ENCODE measurements around the gene SNTA1. TPM values are rescaled to one million over a fixed set of nuclear protein-coding genes. Genes with fewer than 3 reads are reported as not detected.

The SNTA1 gene
- 27.1 and 31.1 TPM in 2 replicates for total RNA-seq

DNA sequence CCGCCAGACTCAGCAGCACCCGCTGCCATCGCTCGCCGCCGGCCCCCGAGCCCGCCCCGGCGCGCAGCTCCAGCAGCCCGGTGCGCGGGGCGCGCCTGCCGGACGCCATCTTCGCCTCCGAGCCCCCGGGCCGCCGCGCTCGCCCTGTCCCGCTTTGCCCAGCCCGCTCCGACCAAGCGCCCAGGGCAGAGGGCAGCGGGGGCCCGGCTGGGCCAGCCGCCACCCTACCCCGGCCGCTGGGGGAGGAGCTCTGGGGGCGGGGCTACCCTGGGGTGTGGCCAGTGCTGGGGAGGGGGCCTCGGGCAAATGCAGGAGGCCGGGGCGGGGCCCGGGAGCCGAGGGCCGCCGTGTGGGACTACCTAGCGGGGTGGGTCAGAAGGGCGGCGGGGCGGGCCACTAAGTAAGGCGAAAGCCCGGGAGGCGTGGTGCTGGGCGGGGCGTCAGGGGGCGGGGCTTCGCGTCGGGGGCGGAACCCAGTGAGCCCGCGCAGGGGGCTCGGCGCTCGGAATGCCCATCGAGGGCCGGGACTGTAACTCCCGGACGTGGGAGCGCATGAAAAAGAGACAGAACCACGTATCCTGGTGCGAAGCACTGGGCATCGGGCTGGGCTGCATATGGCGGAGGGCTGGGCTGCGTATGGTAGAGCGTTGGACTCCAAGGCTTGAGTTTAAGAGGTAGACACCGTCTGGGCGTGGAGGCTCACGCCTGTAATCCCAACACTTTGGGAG lies at the start of gene SNTA1:
Gene SNTA1, minus strand, starts transcription at position 252 of the 728 bp plus-strand sequence. Its CDS starts 143 bp downstream, at position 109.

DNA sequence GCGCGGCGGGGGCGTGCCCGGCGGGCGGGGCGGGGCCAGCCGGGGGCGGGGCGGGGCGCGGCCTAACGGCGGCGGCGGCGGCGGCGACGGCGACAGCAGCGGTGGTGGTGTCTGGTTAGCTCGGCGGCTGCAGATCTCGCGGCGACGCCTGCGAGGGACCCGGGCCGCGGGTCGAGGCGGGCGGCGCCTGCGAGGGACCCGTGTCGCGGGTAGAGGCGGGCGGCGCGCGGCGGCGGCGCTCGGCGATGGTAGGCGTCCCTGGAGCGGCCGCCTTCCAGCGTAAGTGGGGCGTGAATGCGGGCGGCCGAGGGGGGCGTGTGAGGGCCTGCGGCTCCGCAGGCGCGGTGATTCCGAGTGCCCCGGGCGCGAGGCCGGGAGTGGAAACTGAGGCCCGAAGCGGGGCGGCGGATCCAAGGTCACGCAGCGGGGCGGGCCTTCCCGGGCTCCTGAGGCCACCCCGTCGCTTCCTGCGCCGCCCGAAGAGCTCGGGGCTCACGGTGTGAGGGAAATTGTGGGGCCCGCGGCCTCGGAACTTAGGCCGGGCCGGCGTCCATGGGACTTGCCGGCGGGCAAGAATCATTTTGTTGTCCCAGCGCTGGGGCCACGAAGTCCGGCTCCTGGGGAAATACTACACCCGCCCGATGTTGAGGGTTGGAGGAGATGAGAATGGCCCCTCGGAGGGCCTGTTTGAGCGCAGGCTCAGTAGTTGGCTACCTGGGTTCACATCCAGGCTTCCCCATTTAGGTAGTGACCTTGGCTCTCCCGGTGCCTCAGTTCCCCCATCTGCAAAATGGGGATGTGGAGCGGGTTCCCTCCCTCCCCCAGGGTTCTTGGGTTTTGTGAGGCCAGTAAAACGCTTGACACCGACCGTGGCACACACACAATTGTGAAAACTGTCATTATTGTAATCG lies 46.7 kb upstream of the SNTA1 start, which contains the start of gene CBFA2T2:
Gene CBFA2T2, plus strand, starts transcription at position 74 of the 911 bp plus-strand sequence. Its CDS starts 172 bp downstream, at position 246.

DNA sequence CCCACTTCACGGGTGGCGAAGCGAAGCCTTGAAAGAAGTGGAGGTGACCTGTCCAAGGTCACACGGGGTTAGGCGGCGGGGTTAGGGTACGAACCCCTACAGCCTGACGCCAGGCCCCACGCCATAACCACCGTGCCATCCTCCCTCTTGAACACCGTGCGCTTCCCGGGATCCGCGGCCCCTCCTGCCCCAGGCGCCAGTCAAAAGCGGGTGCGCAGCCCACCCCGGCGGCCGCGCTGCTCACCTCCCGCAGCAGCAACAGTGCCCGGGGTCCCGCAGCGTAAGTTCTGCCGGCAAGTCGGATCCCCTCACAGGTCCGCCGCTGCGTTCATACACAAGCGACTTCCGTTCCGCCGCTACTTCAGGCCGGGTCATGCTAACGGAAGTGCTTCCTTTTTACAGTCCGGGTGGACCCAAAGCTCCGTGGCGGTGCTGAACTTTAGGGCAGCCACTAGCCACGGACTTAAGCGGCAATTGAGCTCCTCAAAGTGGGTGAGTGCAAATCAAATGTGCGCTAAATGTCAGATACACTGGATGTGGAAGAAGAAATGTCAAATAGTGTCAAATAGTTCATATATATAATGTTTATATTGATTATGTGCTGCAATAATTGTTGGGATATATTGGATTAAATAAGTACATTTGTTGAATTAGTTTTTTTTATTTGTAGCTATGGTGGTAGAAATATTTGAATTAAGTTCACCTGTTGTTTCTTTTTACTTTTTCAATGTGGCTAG lies 42.2 kb downstream of the SNTA1 start, which contains the start of gene CDK5RAP1:
Gene CDK5RAP1, minus strand, starts transcription at position 336 of the 737 bp plus-strand sequence. CDS start 4,455 bp downstream, outside the sequence.

Other genes with a start within 250 kb of the SNTA1 start
- gene BPIFA3, start 226.4 kb downstream of the SNTA1 start, total RNA-seq = not detected in 2 replicates
- not detected in 2 replicates for gene BPIFA1, start 207.8 kb downstream of the SNTA1 start, total RNA-seq
- 0.07 TPM in 1 of 2 replicates, not detected in the other for gene BPIFB1, start 160.5 kb downstream of the SNTA1 start, total RNA-seq
- gene CDK5RAP1, start 42.2 kb downstream of the SNTA1 start, total RNA-seq = 15.4 and 16.4 TPM in 2 replicates
- gene CBFA2T2, start 46.3 kb upstream of the SNTA1 start, total RNA-seq = 7.4 and 8.2 TPM in 2 replicates
- gene C20orf144, start 218.6 kb upstream of the SNTA1 start, total RNA-seq = 0.03 TPM in 1 of 2 replicates, not detected in the other
- 2.3 and 3.5 TPM in 2 replicates for gene ACTL10, start 223.2 kb upstream of the SNTA1 start, total RNA-seq
- 16.0 and 28.8 TPM in 2 replicates for gene NECAB3, start 230.7 kb upstream of the SNTA1 start, total RNA-seq
- gene E2F1, start 242.6 kb upstream of the SNTA1 start, total RNA-seq = 4.3 and 4.6 TPM in 2 replicates